HepG2 (cell line): Measurements from ENCODE around the gene SPTAN1. TPM values are rescaled to one million over a fixed set of nuclear protein-coding genes. Genes with fewer than 3 reads are reported as not detected.

Experiments
- CERS6 ChIP-seq: sonication (generic); formaldehyde crosslinking; IDR thresholded peaks from 2 replicates; pipeline ENCODE4 v1.5.0; 2020; ENCODE audit warnings: missing genetic modification reagents
- EEA1 ChIP-seq: sonication (generic); formaldehyde crosslinking; IDR thresholded peaks from 2 replicates; pipeline ENCODE4 v1.5.1; 2020; ENCODE audit warnings: mild to moderate bottlenecking, missing genetic modification reagents, borderline replicate concordance
- HNRNPL ChIP-seq: fragments of 200-400 bp; formaldehyde crosslinking; IDR thresholded peaks from 2 replicates; pipeline ENCODE4 v1.6.1; 2017; ENCODE audit warnings: mild to moderate bottlenecking, low read depth, low read length
- LCORL ChIP-seq, 2 experiments: fragments of 450-650 bp in 1 of 2; sonication (generic) in 1 of 2; formaldehyde crosslinking in 1 of 2; IDR thresholded peaks; 2 replicates each; pipeline versions ENCODE4 v1.5.0 to v1.6.1; 2017 to 2020; ENCODE audit warnings: antibody characterized with exemption in 1 of 2, missing genetic modification reagents in 1 of 2
- MNT ChIP-seq: fragments of 450-650 bp; IDR thresholded peaks from 2 replicates; pipeline ENCODE4 v1.6.1; 2016
- MZF1 ChIP-seq: sonication (generic); formaldehyde crosslinking; IDR thresholded peaks from 2 replicates; pipeline ENCODE4 v1.8.1; 2023; ENCODE audit warnings: mild to moderate bottlenecking, missing genetic modification reagents, borderline replicate concordance
- NFKB2 ChIP-seq: sonication (generic); formaldehyde crosslinking; IDR thresholded peaks from 2 replicates; pipeline ENCODE4 v1.4.0; 2020; ENCODE audit warnings: missing genetic modification reagents, borderline replicate concordance
- PCBP2 ChIP-seq: fragments of 200-400 bp; formaldehyde crosslinking; optimal IDR thresholded peaks from 2 replicates; pipeline ENCODE3; 2018; ENCODE audit warnings: low read length, low read depth; ENCODE audit not compliant: poor library complexity, severe bottlenecking
- PHF20 ChIP-seq: sonication (generic); formaldehyde crosslinking; IDR thresholded peaks from 2 replicates; pipeline ENCODE4 v1.5.0; 2020; ENCODE audit warnings: mild to moderate bottlenecking, missing genetic modification reagents
- SETDB1 ChIP-seq: sonication (generic); formaldehyde crosslinking; IDR thresholded peaks from 2 replicates; pipeline ENCODE4 v1.5.1; 2020; ENCODE audit warnings: missing genetic modification reagents, mild to moderate bottlenecking, borderline replicate concordance
- TBL1XR1 ChIP-seq: fragments of 150-350 bp; IDR thresholded peaks from 2 replicates; pipeline ENCODE4 v1.6.1; 2014; ENCODE audit warnings: borderline replicate concordance, low read length; ENCODE audit not compliant: partially characterized antibody
- TRIM22 ChIP-seq: fragments of 450-650 bp; IDR thresholded peaks from 2 replicates; pipeline ENCODE4 v1.6.1; 2017
- ZNF10 ChIP-seq: sonication (generic); formaldehyde crosslinking; IDR thresholded peaks from 2 replicates; pipeline ENCODE4 v1.4.0; 2020; ENCODE audit warnings: mild to moderate bottlenecking, low read depth, missing genetic modification reagents, borderline replicate concordance
- ZNF331 ChIP-seq: sonication (generic); formaldehyde crosslinking; IDR thresholded peaks from 2 replicates; pipeline ENCODE4 v1.4.0; 2020; ENCODE audit warnings: missing genetic modification reagents
- ZNF44 ChIP-seq: sonication (generic); formaldehyde crosslinking; IDR thresholded peaks from 2 replicates; pipeline ENCODE4 v1.5.1; 2020; ENCODE audit warnings: mild to moderate bottlenecking, missing genetic modification reagents
- ZNF7 ChIP-seq: IDR thresholded peaks from 2 replicates; pipeline ENCODE4 v1.6.1; 2016; ENCODE audit warnings: missing biosample characterization, missing genetic modification reagents
- ZNF710 ChIP-seq: sonication (generic); formaldehyde crosslinking; IDR thresholded peaks from 2 replicates; pipeline ENCODE4 v1.5.0; 2020; ENCODE audit warnings: mild to moderate bottlenecking, missing genetic modification reagents, borderline replicate concordance
- ZNF720 ChIP-seq: sonication (generic); formaldehyde crosslinking; IDR thresholded peaks from 2 replicates; pipeline ENCODE4 v1.4.0; 2020; ENCODE audit warnings: missing genetic modification reagents
- ZNF839 ChIP-seq: sonication (generic); formaldehyde crosslinking; IDR thresholded peaks from 2 replicates; pipeline ENCODE4 v1.4.0; 2020; ENCODE audit warnings: missing genetic modification reagents, mild to moderate bottlenecking, borderline replicate concordance
- ZUFSP ChIP-seq: sonication (generic); formaldehyde crosslinking; IDR thresholded peaks from 2 replicates; pipeline ENCODE4 v1.9.0; 2021; ENCODE audit warnings: missing genetic modification reagents, mild to moderate bottlenecking, borderline replicate concordance
- polyA plus RNA-seq, 8 experiments: library from polyadenylated mRNA; depleted of rRNA in 3 of 8; stranded (reverse) in 7 of 8; unstranded in 1 of 8; fragments of >200 nt; fragmentation: Illumina TruSeq in 4 of 8; extraction: Trizol in 4 of 8; gene quantifications; 2 replicates each; pipeline versions ENCODE4 v1.2.1 to v1.2.3, GENCODE V29; 2011 to 2016; ENCODE audit warnings: low read depth in 4 of 8, missing spikeins in 1 of 8, mixed read lengths in 1 of 8; ENCODE audit not compliant: insufficient read depth in 1 of 8
- total RNA-seq, 5 experiments: library from RNA; depleted of rRNA; stranded (reverse); fragments of >200 nt; fragmentation: Illumina TruSeq; extraction: Trizol; gene quantifications; 2 replicates each; pipeline ENCODE4 v1.2.3, GENCODE V29; 2016; ENCODE audit warnings: low read depth in 1 of 5

Gene SPTAN1
- total and polyA plus RNA-seq, 2 of the 13 experiments (the other 11 are each of a cell fraction or from before 2014, with no cell fraction given): 106 to 111 TPM

GRCh38 chr9:128504485-128505413 is 47.6 kb upstream of the SPTAN1 start, which contains the start of gene GLE1 (continued):
- TF ChIP-seq NFKB2 (CRISPR knock-in tag): peak; percentile 94
- no peak for TF ChIP-seq LCORL (IDR thresholded peaks at IDR 0.05)
- TF ChIP-seq LCORL (CRISPR knock-in tag; IDR thresholded peaks at IDR 0.05): peak; percentile 43; the same call in 1 of the 2 replicates
- no peak for TF ChIP-seq HNRNPL
- TF ChIP-seq TRIM22: no peak
- no peak for TF ChIP-seq ZNF10 (CRISPR knock-in tag)
- peak; percentile 28; the same call in 1 of the 2 replicates for TF ChIP-seq EEA1
- TF ChIP-seq ZNF839 (CRISPR knock-in tag): no peak
- TF ChIP-seq ZNF7 (CRISPR knock-in tag): no peak
- no peak for TF ChIP-seq CERS6 (CRISPR knock-in tag)
- TF ChIP-seq PCBP2: no peak
- TF ChIP-seq ZNF720 (CRISPR knock-in tag): no peak
- TF ChIP-seq ZNF331 (CRISPR knock-in tag): peak; percentile 68
- TF ChIP-seq ZNF710 (CRISPR knock-in tag): no peak
- no peak for TF ChIP-seq SETDB1
- TF ChIP-seq MZF1: no peak
- TF ChIP-seq ZUFSP: no peak
- TF ChIP-seq ZNF44 (CRISPR knock-in tag): 0 out of 2 replicates have a peak, but pooled peaks have one; percentile 45
- TF ChIP-seq TBL1XR1: no peak
- TF ChIP-seq MNT: no peak
- peak; percentile 89 for TF ChIP-seq PHF20 (CRISPR knock-in tag)
